ENCODE data around the gene CYP4F3. TPM values are rescaled to one million over a fixed set of nuclear protein-coding genes. Genes with fewer than 3 reads are reported as not detected.

The CYP4F3 gene
- total RNA-seq, 1 donor from 2014 or later: 0.56 TPM

DNA sequence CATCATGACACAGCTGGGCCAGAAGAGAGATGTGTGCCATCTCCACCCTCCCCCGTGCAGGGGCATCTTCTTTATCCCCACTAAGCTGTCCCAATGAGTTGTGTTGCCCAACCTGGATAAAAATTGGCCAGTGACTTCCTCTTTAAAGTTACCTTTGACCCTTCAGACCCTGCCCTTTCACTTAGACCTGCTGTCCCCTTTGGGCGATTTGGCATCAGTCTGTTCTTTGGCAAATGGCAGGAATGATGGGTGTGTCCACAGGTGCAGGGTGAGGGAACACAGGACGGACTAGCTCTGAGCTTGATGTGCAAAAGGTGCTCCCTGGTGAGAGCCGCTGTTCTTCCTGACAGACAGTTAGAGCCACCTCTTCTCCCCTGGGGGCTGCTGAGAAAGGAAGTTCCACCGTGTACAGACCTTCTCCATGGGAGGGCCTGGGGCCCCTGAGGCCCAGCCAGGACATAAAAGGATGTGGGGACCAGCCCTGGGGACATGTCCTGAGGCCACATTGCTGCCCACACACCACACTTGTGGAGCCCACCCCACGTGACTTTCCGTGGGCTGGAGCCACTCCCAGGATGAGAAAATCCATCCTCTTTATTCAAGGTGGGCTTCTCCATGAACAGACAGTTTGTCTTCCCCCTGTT is 23.9 kb upstream of the CYP4F3 start:
- H3K27ac Mint-ChIP-seq: no peak overlapping the region
- H3K9me3 Mint-ChIP-seq: peaks cover 8% of the 10 kb centered on the region
- TF ChIP-seq, protein P1, sequence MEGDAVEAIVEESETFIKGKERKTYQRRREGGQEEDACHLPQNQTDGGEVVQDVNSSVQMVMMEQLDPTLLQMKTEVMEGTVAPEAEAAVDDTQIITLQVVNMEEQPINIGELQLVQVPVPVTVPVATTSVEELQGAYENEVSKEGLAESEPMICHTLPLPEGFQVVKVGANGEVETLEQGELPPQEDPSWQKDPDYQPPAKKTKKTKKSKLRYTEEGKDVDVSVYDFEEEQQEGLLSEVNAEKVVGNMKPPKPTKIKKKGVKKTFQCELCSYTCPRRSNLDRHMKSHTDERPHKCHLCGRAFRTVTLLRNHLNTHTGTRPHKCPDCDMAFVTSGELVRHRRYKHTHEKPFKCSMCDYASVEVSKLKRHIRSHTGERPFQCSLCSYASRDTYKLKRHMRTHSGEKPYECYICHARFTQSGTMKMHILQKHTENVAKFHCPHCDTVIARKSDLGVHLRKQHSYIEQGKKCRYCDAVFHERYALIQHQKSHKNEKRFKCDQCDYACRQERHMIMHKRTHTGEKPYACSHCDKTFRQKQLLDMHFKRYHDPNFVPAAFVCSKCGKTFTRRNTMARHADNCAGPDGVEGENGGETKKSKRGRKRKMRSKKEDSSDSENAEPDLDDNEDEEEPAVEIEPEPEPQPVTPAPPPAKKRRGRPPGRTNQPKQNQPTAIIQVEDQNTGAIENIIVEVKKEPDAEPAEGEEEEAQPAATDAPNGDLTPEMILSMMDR (conservative IDR thresholded peaks at IDR 0.05): no peak
- no peak for DNase-seq (ENCODE audit: extremely low spot score, unreplicated experiment)
- no peaks in the 10 kb centered on the region for H3K4me1 Mint-ChIP-seq (ENCODE audit: unreplicated experiment)
- H3K36me3 Mint-ChIP-seq: no peaks in the 10 kb centered on the region
- no peak overlapping the region for H3K4me3 Mint-ChIP-seq
- H3K27me3 Mint-ChIP-seq: no peaks in the 10 kb centered on the region

DNA sequence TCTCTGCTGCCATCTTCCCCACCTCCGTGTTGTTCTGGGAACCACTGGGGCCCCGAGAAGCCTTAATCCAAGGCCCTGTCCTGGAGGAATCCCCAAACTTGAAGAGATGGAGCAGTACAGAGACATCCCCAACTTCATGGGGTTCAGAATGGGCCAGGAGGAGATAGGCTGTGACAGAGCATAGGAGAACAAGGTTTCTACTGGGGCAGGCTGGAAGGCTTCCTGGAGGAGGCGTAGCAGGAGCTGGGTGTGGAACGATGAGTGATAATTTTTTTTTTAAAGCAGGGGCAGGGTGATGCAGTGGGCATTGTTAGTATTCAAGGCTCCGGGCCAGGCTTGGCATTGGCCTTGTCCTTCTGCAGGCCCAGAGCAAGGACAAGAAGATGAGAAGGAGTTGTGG is 22.4 kb upstream of the CYP4F3 start:
- TF ChIP-seq, protein P1 (conservative IDR thresholded peaks at IDR 0.05): no peak
- Mint-ChIP-seq H3K27me3 (no peaks in the 10 kb centered on the region), H3K27ac (no peak overlapping the region), H3K36me3 (no peaks in the 10 kb centered on the region), H3K4me1 (ENCODE audit: unreplicated experiment) (no peaks in the 10 kb centered on the region), H3K9me3 (peaks cover 11% of the 10 kb centered on the region), H3K4me3 (no peak overlapping the region)
- DNase-seq (ENCODE audit: extremely low spot score, unreplicated experiment): no peak

DNA sequence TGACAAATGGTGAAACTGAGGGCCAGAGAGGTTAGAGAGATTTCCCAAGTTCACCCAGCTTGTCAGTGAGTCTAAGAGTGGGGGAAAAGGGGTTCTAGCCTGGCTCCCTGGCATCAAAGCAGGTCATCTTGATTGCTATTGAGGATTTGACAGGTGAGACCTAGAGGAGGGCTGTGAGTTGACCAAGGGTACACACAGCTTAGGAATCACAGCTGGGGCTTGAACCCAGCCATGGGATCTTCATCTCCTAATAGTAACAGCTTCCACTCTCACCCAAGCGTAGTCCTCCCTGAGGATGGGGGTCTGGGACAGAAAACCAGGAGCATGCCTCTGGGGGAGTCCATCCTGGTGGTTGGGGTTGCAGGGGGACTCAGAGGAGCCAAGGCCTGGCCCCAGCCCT is 18.9 kb upstream of the CYP4F3 start:
- no peak for DNase-seq (ENCODE audit: extremely low spot score, unreplicated experiment)
- Mint-ChIP-seq H3K4me3 (no peak overlapping the region), H3K36me3 (no peaks in the 10 kb centered on the region), H3K4me1 (ENCODE audit: unreplicated experiment) (no peaks in the 10 kb centered on the region), H3K9me3 (peaks cover 11% of the 10 kb centered on the region), H3K27ac (no peak overlapping the region), H3K27me3 (no peaks in the 10 kb centered on the region)
- TF ChIP-seq, protein P1 (conservative IDR thresholded peaks at IDR 0.05): no peak

DNA sequence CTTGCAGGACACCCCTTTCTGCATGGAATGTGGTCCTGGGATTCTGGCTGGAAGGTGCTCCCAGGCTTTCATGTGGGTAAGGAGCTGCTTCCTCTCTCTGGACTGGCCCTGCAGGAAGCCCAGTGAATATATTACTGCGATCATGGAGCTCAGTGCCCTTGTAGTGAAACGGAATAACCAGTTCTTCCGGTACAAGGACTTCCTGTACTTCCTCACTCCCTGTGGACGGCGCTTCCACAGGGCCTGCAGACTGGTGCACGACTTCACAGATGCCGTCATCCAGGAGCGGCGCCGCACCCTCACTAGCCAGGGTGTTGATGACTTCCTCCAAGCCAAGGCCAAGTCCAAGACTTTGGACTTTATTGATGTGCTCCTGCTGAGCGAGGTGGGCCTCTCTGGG is 17.7 kb upstream of the CYP4F3 start:
- Mint-ChIP-seq H3K4me3 (no peak overlapping the region), H3K9me3 (peaks cover 11% of the 10 kb centered on the region), H3K36me3 (no peaks in the 10 kb centered on the region), H3K27me3 (no peaks in the 10 kb centered on the region), H3K27ac (no peak overlapping the region), H3K4me1 (ENCODE audit: unreplicated experiment) (no peaks in the 10 kb centered on the region)
- no peak for DNase-seq (ENCODE audit: extremely low spot score, unreplicated experiment)
- TF ChIP-seq, protein P1 (conservative IDR thresholded peaks at IDR 0.05): no peak

DNA sequence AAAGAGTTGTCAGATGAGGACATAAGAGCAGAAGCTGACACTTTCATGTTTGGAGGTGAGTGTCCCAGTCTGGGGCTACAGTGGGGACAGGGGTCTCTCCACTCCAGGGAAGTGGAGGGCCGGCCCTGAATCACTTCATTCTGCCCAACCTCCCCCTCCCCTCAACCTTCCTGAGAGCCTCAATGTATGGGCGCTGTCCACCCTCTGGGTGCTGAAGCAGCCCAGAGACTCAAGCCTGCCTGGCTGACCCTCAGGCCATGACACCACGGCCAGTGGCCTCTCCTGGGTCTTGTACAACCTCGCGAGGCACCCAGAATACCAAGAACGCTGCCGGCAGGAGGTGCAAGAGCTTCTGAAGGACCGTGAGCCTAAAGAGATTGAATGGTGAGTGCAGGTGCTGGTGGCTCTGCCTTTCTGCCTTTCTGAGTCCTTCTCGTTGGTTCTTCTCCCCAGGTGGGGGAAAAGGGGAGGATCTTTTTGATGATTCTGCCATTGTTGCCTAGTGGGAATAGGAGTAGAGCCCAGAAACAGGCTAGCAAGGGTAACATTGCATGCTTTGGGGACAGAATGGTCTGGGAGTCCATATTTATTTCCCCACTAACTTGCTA is 16.9 kb upstream of the CYP4F3 start:
- no peak overlapping the region for H3K27ac Mint-ChIP-seq
- no peaks in the 10 kb centered on the region for H3K27me3 Mint-ChIP-seq
- H3K4me3 Mint-ChIP-seq: no peak overlapping the region
- no peaks in the 10 kb centered on the region for H3K4me1 Mint-ChIP-seq (ENCODE audit: unreplicated experiment)
- DNase-seq (ENCODE audit: extremely low spot score, unreplicated experiment): no peak
- peaks cover 8% of the 10 kb centered on the region for H3K9me3 Mint-ChIP-seq
- no peaks in the 10 kb centered on the region for H3K36me3 Mint-ChIP-seq
- TF ChIP-seq, protein P1 (conservative IDR thresholded peaks at IDR 0.05): no peak

All from type B pancreatic cell (in vitro differentiated cells).